Breast epithelium (tissue), 3 donors: ENCODE measurements around the gene NCOA1.

Source experiments
- POLR2A ChIP-seq: fragments of 450-650 bp; IDR thresholded peaks from one replicate; pipeline ENCODE4 v1.6.1; 2016; ENCODE audit warnings: antibody characterized with exemption, mild to moderate bottlenecking, moderate library complexity
- POLR2AphosphoS5 ChIP-seq, 3 donors: sonication (generic); formaldehyde crosslinking; IDR thresholded peaks; one replicate each; pipeline ENCODE4 v1.6.1; 2017; ENCODE audit warnings: antibody characterized with exemption in 3 of 3
- TF ChIP-seq, protein P1 (sequence below), 3 donors: fragments of 450-650 bp; IDR thresholded peaks; one replicate each; pipeline ENCODE4 v1.5.1; 2016 to 2017; ENCODE audit warnings: antibody characterized with exemption in 3 of 3, mild to moderate bottlenecking in 3 of 3, moderate library complexity in 3 of 3

DNA sequence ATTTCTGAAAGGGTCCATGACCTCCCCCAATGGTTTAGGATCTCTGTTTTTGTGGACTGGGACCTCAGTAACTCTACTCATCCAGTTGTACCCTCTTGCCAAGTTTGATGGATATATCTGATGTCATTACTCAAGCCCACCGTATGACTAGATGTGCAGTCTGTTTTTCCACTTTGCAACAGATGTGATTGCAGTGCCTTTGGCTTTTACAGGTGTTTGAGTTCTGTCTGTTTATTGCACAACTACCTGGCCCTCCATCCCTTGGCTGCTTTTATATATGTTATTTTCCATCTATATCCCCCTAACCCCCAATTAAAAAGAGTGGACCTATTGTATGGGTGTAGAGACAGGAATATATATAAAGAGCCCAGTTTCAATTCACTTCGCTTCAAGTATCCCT, 10.8 kb downstream of the NCOA1 start:
- TF ChIP-seq POLR2AphosphoS5 (IDR thresholded peaks at IDR 0.05) = no peak
- TF ChIP-seq, protein P1, sequence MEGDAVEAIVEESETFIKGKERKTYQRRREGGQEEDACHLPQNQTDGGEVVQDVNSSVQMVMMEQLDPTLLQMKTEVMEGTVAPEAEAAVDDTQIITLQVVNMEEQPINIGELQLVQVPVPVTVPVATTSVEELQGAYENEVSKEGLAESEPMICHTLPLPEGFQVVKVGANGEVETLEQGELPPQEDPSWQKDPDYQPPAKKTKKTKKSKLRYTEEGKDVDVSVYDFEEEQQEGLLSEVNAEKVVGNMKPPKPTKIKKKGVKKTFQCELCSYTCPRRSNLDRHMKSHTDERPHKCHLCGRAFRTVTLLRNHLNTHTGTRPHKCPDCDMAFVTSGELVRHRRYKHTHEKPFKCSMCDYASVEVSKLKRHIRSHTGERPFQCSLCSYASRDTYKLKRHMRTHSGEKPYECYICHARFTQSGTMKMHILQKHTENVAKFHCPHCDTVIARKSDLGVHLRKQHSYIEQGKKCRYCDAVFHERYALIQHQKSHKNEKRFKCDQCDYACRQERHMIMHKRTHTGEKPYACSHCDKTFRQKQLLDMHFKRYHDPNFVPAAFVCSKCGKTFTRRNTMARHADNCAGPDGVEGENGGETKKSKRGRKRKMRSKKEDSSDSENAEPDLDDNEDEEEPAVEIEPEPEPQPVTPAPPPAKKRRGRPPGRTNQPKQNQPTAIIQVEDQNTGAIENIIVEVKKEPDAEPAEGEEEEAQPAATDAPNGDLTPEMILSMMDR (IDR thresholded peaks at IDR 0.05) = no peak
- TF ChIP-seq POLR2A = no peak
